ENCODE measurements around the gene CCDC197. TPM values are rescaled to one million over a fixed set of nuclear protein-coding genes. Genes with fewer than 3 reads are reported as not detected.

CCDC197 gene
- total and polyA plus RNA-seq, 4 donors: not detected

GRCh38 chr14:93953739-93954515, 43.2 kb upstream of the CCDC197 start:
- TF ChIP-seq CTCF (IDR thresholded peaks at IDR 0.05; ENCODE audit: control extremely low read depth, extremely low read depth): no peak
- H3K36me3 ChIP-seq (ENCODE audit: control insufficient read depth in 4 of 4, insufficient read depth in 4 of 4, low read length in 4 of 4): no peaks in the 10 kb centered on the region
- H3K27ac ChIP-seq (ENCODE audit: low read depth in 1 of 2, low read length in 1 of 2): peak overlapping the region in 1 of 2 donors; percentile 66
- peaks cover 0 to 18% (median 8%) of the 10 kb centered on the region in 5 donors for H3K4me1 ChIP-seq (ENCODE audit: control insufficient read depth in 5 of 5, insufficient read depth in 5 of 5, low read length in 5 of 5)
- 82 to 84% methylated on average over 18 of the region's 18 CpGs for WGBS, 2 donors
- H3K9me3 ChIP-seq (ENCODE audit: control insufficient read depth in 4 of 4, insufficient read depth in 3 of 4, low read length in 3 of 4): no peaks in the 10 kb centered on the region
- no peak overlapping the region for H3K4me3 ChIP-seq
- H3K27me3 ChIP-seq (ENCODE audit: control insufficient read depth in 3 of 3, insufficient read depth in 3 of 3, low read length in 2 of 3): no peaks in the 10 kb centered on the region
- H3K9ac ChIP-seq (ENCODE audit: insufficient read depth in 1 of 2, low read length in 2 of 2): no peak overlapping the region
- DNase-seq: no peak
- ATAC-seq (ENCODE audit: insufficient read depth, low FRiP score): no peak

DNA sequence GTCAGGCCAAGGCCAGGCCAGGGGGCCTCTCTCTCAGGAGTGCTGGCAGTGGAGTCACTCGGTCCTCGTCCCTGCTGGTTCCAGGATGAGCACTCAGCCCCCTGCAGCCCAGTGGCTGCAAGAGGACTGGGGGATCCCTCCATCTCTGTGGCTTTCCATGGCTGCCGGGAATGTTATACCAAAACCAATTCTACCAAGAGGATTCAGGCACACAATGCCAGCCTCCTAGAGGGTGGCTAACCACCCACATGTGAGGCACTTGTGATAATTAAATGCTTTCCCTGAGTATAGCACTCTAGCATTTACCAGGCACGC, 42.6 kb upstream of the CCDC197 start:
- WGBS, 2 donors: 79 to 89% methylated on average over 4 of the region's 4 CpGs
- no peak for DNase-seq
- Histone ChIP-seq H3K4me3 (no peak overlapping the region), H3K9me3 (ENCODE audit: control insufficient read depth in 4 of 4, insufficient read depth in 3 of 4, low read length in 3 of 4) (no peaks in the 10 kb centered on the region), H3K9ac (ENCODE audit: insufficient read depth in 1 of 2, low read length in 2 of 2) (no peak overlapping the region), H3K36me3 (ENCODE audit: control insufficient read depth in 4 of 4, insufficient read depth in 4 of 4, low read length in 4 of 4) (no peaks in the 10 kb centered on the region), H3K4me1 (ENCODE audit: control insufficient read depth in 5 of 5, insufficient read depth in 5 of 5, low read length in 5 of 5) (peaks cover 0 to 18% (median 9%) of the 10 kb centered on the region in 5 donors), H3K27me3 (ENCODE audit: control insufficient read depth in 3 of 3, insufficient read depth in 3 of 3, low read length in 2 of 3) (no peaks in the 10 kb centered on the region), H3K27ac (ENCODE audit: low read depth in 1 of 2, low read length in 1 of 2) (peak overlapping the region in 1 of 2 donors; percentile 66)
- no peak for ATAC-seq (ENCODE audit: insufficient read depth, low FRiP score)
- TF ChIP-seq CTCF (IDR thresholded peaks at IDR 0.05; ENCODE audit: control extremely low read depth, extremely low read depth): no peak

DNA sequence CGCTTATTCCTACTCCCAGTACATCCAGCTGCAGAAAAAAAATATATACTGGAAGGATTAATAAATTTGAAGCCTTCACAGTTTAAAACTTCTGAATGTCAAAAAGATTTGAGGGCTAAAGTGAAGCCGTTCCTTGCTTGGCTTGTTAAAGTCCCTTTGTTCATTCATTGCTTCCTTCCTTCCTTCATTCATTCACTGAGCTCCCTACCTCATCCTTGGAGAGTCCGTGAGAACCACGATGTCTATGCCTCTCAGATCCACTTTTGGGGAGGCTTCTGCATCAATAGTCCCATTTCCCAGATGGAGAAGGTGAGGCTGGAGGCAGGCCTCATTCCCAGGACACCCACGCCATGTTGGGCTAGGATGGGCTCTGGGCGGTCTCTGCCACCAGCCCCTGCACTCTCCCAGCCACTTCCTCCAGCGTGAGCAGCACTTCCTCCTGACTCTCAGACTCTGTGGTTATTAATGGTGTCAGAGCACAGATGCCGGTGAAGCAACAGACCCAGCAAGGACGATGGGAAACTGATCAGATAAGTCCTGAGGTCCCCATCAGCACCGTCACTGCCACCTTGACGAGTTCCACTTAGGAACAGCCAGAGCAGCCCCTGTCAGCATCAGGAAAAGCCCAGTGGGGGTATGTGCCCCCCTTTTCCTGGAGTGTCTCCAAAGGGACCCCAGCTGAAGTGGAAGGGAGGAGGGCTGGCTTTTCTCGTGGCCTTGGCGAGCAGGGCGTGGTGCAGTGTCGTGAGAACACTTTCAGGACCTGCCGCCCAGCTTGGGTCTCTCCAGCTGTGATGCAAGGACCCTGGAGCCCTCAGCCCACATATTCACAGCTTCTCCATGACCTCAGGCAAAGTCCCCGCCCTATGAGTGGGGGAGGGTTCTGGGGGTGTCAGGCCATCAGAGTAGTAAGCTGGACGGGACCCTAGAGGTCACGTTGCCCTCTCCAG, 41.9 kb upstream of the CCDC197 start:
- no peak for TF ChIP-seq CTCF (IDR thresholded peaks at IDR 0.05; ENCODE audit: control extremely low read depth, extremely low read depth)
- Histone ChIP-seq H3K4me1 (ENCODE audit: control insufficient read depth in 5 of 5, insufficient read depth in 5 of 5, low read length in 5 of 5) (peaks cover 0 to 18% (median 9%) of the 10 kb centered on the region in 5 donors), H3K36me3 (ENCODE audit: control insufficient read depth in 4 of 4, insufficient read depth in 4 of 4, low read length in 4 of 4) (no peaks in the 10 kb centered on the region), H3K27me3 (ENCODE audit: control insufficient read depth in 3 of 3, insufficient read depth in 3 of 3, low read length in 2 of 3) (no peaks in the 10 kb centered on the region), H3K9me3 (ENCODE audit: control insufficient read depth in 4 of 4, insufficient read depth in 3 of 4, low read length in 3 of 4) (no peaks in the 10 kb centered on the region), H3K27ac (ENCODE audit: low read depth in 1 of 2, low read length in 1 of 2) (peak overlapping the region; percentile 69 to 83), H3K4me3 (no peak overlapping the region), H3K9ac (ENCODE audit: insufficient read depth in 1 of 2, low read length in 2 of 2) (no peak overlapping the region)
- WGBS, 2 donors: 27 to 32% methylated on average over 19 of the region's 19 CpGs
- no peak for ATAC-seq (ENCODE audit: insufficient read depth, low FRiP score)
- DNase-seq: peak in 1 of 3 donors; percentile 11

All from lung (tissue), 12 donors.